ENCODE data around the gene PSMB11.

Gene PSMB11

DNA sequence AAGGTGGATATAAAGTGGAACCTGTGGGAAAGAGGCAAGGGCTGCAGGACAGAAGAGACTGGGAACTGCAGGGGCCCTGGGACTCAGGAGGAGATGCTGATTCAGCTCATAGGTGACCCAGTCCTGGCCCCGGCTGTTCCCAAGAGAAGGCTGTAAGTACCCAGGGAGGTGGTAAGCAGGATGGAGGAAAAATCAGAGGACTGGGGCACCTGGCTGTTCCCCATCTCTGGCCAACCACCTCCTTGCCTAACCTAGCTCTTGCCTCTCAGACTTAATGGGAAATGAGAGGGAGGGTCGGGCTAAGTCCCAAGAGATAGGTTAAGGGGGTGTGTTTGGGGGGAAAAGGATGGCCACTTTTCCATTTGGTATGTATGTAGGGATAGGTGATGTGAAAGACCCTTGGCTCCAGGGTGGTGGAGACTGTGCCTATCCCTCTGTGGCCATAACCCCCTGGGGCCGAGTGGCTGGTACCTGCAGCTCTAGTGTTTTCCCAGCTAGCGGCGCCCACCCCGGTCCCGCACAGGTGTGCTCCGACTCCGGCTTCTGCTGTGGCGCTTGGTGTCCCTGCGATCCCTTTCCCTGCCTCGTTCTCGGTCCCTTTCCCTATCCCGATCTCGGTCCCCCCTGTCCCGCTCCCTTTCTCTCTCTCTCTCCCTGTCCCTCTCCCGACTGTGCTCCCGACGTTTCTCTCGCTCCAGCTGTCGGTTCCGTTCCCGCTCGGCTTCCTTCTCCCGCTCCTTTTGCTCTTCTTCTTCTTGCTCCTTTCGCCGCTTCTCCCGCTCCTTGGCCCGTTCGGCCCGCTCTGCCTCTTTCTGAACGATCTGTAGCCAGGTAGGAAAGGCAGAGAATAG, 16.9 kb downstream of the PSMB11 start:
- H3K4me2 ChIP-seq (ENCODE audit: low read length) = no peak overlapping the region
- H3K27ac ChIP-seq (ENCODE audit: low read length) = no peak overlapping the region
- peaks cover 20% of the 10 kb centered on the region for H3K4me1 ChIP-seq (ENCODE audit: low read length)
- no peaks in the 10 kb centered on the region for H3K79me2 ChIP-seq (ENCODE audit: low read length)
- peaks cover 36% of the 10 kb centered on the region for H3K36me3 ChIP-seq (replicated peaks; ENCODE audit: low read depth, low read length)
- no peaks in the 10 kb centered on the region for H3K9me3 ChIP-seq (ENCODE audit: insufficient read depth, low read length)
- no peak overlapping the region for H3K4me3 ChIP-seq (ENCODE audit: low read length)
- no peak overlapping the region for H3K9ac ChIP-seq (ENCODE audit: low read length)
- peaks cover 7% of the 10 kb centered on the region; the same call in 1 of the 2 replicates for H3K27me3 ChIP-seq (ENCODE audit: low read depth, low read length)
- H2AFZ ChIP-seq (ENCODE audit: low read depth, low read length) = no peak overlapping the region
- peaks cover 5% of the 10 kb centered on the region for H4K20me1 ChIP-seq (ENCODE audit: insufficient read depth, low read length)
- no peak for TF ChIP-seq EZH2phosphoT487 (IDR thresholded peaks at IDR 0.05; ENCODE audit: low read depth)
- TF ChIP-seq, protein P1, sequence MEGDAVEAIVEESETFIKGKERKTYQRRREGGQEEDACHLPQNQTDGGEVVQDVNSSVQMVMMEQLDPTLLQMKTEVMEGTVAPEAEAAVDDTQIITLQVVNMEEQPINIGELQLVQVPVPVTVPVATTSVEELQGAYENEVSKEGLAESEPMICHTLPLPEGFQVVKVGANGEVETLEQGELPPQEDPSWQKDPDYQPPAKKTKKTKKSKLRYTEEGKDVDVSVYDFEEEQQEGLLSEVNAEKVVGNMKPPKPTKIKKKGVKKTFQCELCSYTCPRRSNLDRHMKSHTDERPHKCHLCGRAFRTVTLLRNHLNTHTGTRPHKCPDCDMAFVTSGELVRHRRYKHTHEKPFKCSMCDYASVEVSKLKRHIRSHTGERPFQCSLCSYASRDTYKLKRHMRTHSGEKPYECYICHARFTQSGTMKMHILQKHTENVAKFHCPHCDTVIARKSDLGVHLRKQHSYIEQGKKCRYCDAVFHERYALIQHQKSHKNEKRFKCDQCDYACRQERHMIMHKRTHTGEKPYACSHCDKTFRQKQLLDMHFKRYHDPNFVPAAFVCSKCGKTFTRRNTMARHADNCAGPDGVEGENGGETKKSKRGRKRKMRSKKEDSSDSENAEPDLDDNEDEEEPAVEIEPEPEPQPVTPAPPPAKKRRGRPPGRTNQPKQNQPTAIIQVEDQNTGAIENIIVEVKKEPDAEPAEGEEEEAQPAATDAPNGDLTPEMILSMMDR (IDR thresholded peaks at IDR 0.05; ENCODE audit: low read depth, low read length) = no peak

DNA sequence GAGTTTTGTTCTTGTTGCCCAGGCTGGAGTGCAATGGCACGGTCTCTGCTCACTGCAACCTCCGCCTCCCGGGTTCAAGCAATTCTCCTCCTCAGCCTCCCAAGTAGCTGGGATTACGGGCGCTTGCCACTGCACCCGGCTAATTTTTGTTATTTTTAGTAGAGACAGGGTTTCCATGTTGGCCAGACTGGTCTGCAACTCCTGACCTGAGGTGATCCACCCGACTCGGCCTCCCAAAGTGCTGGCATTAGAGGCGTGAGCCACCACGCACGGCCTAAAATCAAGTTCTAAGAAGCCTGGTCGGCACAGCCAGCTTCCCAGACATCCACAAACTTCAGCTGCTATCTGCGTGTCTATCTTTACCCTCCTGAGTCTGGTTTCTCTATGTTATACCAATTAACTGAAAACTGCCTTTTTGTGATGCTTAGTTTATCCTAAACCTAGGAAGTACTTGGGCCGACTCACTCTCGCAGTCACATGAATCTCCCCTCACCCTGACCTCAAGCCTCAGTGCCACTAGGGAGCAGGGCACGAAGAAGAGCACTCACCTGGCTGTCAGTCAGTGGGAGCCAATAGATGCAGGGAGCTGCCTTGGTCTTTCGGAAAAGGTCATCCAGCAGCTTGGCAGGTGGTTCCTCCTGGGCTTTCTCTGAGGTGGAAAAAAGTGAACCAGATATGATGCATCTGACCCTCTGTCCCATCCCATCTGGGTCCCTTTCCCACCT, 18.7 kb downstream of the PSMB11 start:
- no peak overlapping the region for H3K27ac ChIP-seq (ENCODE audit: low read length)
- peaks cover 52% of the 10 kb centered on the region for H3K36me3 ChIP-seq (replicated peaks; ENCODE audit: low read depth, low read length)
- H3K79me2 ChIP-seq (ENCODE audit: low read length) = peaks cover 2% of the 10 kb centered on the region
- peaks cover 20% of the 10 kb centered on the region for H3K4me1 ChIP-seq (ENCODE audit: low read length)
- no peak overlapping the region for H3K9ac ChIP-seq (ENCODE audit: low read length)
- no peak overlapping the region for H2AFZ ChIP-seq (ENCODE audit: low read depth, low read length)
- no peak overlapping the region for H3K4me3 ChIP-seq (ENCODE audit: low read length)
- TF ChIP-seq, protein P1 (IDR thresholded peaks at IDR 0.05; ENCODE audit: low read depth, low read length) = no peak
- TF ChIP-seq EZH2phosphoT487 (IDR thresholded peaks at IDR 0.05; ENCODE audit: low read depth) = no peak
- no peak overlapping the region for H3K4me2 ChIP-seq (ENCODE audit: low read length)
- peaks cover 7% of the 10 kb centered on the region; the same call in 1 of the 2 replicates for H3K27me3 ChIP-seq (ENCODE audit: low read depth, low read length)
- no peaks in the 10 kb centered on the region for H3K9me3 ChIP-seq (ENCODE audit: insufficient read depth, low read length)
- peaks cover 5% of the 10 kb centered on the region for H4K20me1 ChIP-seq (ENCODE audit: insufficient read depth, low read length)

DNA sequence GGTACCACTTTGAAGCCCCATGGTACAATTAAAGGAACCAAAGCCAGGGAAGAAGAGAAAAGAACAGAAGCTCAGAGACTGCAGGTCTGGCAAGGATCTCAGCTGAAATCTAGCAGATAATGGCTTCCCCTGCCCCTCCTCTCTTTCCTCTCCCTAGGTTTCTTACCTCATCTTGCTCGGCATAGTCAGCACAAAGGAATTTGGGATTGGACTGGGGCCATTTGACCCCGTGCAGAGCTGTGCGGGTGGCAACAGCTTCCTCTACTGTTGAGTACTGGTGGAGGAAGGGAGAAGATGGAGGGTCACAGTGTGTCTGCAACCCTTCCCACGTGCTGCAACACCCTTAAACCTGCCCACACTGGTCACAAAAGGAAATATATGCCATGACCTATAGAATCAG, 20.0 kb downstream of the PSMB11 start:
- H3K79me2 ChIP-seq (ENCODE audit: low read length) = peaks cover 14% of the 10 kb centered on the region
- H3K9me3 ChIP-seq (ENCODE audit: insufficient read depth, low read length) = no peaks in the 10 kb centered on the region
- H4K20me1 ChIP-seq (ENCODE audit: insufficient read depth, low read length) = peaks cover 13% of the 10 kb centered on the region
- no peak overlapping the region for H3K4me3 ChIP-seq (ENCODE audit: low read length)
- no peak overlapping the region for H3K9ac ChIP-seq (ENCODE audit: low read length)
- no peak overlapping the region for H2AFZ ChIP-seq (ENCODE audit: low read depth, low read length)
- no peak overlapping the region for H3K4me2 ChIP-seq (ENCODE audit: low read length)
- peaks cover 2% of the 10 kb centered on the region; the same call in 1 of the 2 replicates for H3K27me3 ChIP-seq (ENCODE audit: low read depth, low read length)
- TF ChIP-seq EZH2phosphoT487 (IDR thresholded peaks at IDR 0.05; ENCODE audit: low read depth) = no peak
- TF ChIP-seq, protein P1 (IDR thresholded peaks at IDR 0.05; ENCODE audit: low read depth, low read length) = no peak
- peaks cover 64% of the 10 kb centered on the region for H3K36me3 ChIP-seq (replicated peaks; ENCODE audit: low read depth, low read length)
- H3K27ac ChIP-seq (ENCODE audit: low read length) = no peak overlapping the region
- peaks cover 7% of the 10 kb centered on the region for H3K4me1 ChIP-seq (ENCODE audit: low read length)

DNA sequence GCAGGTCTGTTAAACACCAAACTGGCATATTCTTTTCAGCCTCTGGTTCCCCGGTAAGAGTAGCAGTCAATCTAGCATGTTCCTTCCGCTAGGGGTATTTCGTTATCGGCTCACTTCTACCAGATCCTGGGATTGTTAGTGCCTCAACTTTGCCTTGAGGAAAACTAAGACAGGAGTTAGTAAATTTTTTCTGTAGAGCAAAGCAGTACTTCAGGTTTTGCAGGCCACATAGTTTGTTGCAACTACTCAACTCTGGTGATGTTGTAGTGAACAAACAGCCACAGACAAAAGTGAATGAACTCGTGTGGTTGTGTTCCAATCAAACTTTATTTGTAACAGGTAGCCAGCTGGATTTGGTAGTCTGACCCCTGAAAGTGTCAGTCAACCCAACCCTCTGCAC, 21.6 kb downstream of the PSMB11 start:
- H3K4me2 ChIP-seq (ENCODE audit: low read length) = no peak overlapping the region
- peaks cover 10% of the 10 kb centered on the region for H4K20me1 ChIP-seq (ENCODE audit: insufficient read depth, low read length)
- peaks cover 29% of the 10 kb centered on the region for H3K79me2 ChIP-seq (ENCODE audit: low read length)

More for the DNA sequence above, 21.6 kb downstream of the PSMB11 start:
- H3K27ac ChIP-seq (ENCODE audit: low read length) = no peak overlapping the region
- H3K36me3 ChIP-seq (replicated peaks; ENCODE audit: low read depth, low read length) = peaks cover 76% of the 10 kb centered on the region
- 0 out of 2 replicates have a peak, but pooled peaks cover under 1% of the 10 kb centered on the region for H3K4me1 ChIP-seq (ENCODE audit: low read length)
- H3K27me3 ChIP-seq (ENCODE audit: low read depth, low read length) = no peaks in the 10 kb centered on the region
- TF ChIP-seq EZH2phosphoT487 (IDR thresholded peaks at IDR 0.05; ENCODE audit: low read depth) = no peak
- TF ChIP-seq, protein P1 (IDR thresholded peaks at IDR 0.05; ENCODE audit: low read depth, low read length) = no peak
- H2AFZ ChIP-seq (ENCODE audit: low read depth, low read length) = no peak overlapping the region
- H3K9ac ChIP-seq (ENCODE audit: low read length) = no peak overlapping the region
- H3K4me3 ChIP-seq (ENCODE audit: low read length) = no peak overlapping the region
- H3K9me3 ChIP-seq (ENCODE audit: insufficient read depth, low read length) = no peaks in the 10 kb centered on the region
